A673 (cell line): ENCODE results near the gene KIAA1586. TPM values are rescaled to one million over a fixed set of nuclear protein-coding genes. Genes with fewer than 3 reads are reported as not detected.

Source experiments
- BruUV-seq: library from RNA; stranded (reverse); fragments of 400-500 nt; replicated peaks from 2 replicates; lab custom pipeline; 2021; lab: Mats Ljungman, UMichigan
- CTCF ChIA-PET: fragments of 300-600 bp; sonication (Branson Sonifier 250); formaldehyde crosslinking; loops from one replicate; lab custom pipeline; 2022; ENCODE audit warnings: antibody characterized with exemption; lab: Charles Lee
- POLR2A ChIA-PET: fragments of 300-600 bp; sonication (Branson Sonifier 250); formaldehyde crosslinking; loops from one replicate; lab custom pipeline; 2022; ENCODE audit warnings: antibody characterized with exemption; ENCODE audit not compliant: low non-redundant PET; lab: Charles Lee
- DNase-seq: peaks from one replicate; pipeline ENCODE4 v3.0.0-alpha.2; 2015; ENCODE audit warnings: low spot score
- H3K27ac ChIP-seq: fragments of 200-600 bp; sonication (generic); 2 replicates; pipeline ENCODE4 v1.5.1; 2016; ENCODE audit warnings: mixed run types, low read depth, mild to moderate bottlenecking, mixed read lengths, antibody characterized with exemption, low read length; ENCODE audit not compliant: poor library complexity, severe bottlenecking
- H3K27me3 ChIP-seq: fragments of 200-600 bp; sonication (generic); replicated peaks from 2 replicates; pipeline ENCODE4 v1.6.1; 2017; ENCODE audit warnings: mixed run types, low read depth, mild to moderate bottlenecking, mixed read lengths, antibody characterized with exemption, low read length; ENCODE audit not compliant: insufficient read depth, poor library complexity
- H3K36me3 ChIP-seq: fragments of 200-600 bp; sonication (generic); 2 replicates; pipeline ENCODE4 v1.6.1; 2016; ENCODE audit warnings: mixed run types, mild to moderate bottlenecking, mixed read lengths, antibody characterized with exemption, low read length; ENCODE audit not compliant: insufficient read depth, poor library complexity, severe bottlenecking
- H3K4me1 ChIP-seq: fragments of 200-600 bp; sonication (generic); 2 replicates; pipeline ENCODE4 v1.6.1; 2017; ENCODE audit warnings: mixed run types, mild to moderate bottlenecking, mixed read lengths, antibody characterized with exemption, low read length; ENCODE audit not compliant: insufficient read depth, poor library complexity, severe bottlenecking
- H3K4me3 ChIP-seq: fragments of 200-600 bp; sonication (generic); 2 replicates; pipeline ENCODE4 v1.5.1; 2016; ENCODE audit warnings: low read depth, mixed run types, mild to moderate bottlenecking, mixed read lengths, low read length; ENCODE audit not compliant: poor library complexity, severe bottlenecking
- H3K9me3 ChIP-seq: fragments of 200-600 bp; sonication (generic); 2 replicates; pipeline ENCODE4 v1.6.1; 2016; ENCODE audit warnings: mixed run types, low read depth, mild to moderate bottlenecking, mixed read lengths, antibody characterized with exemption, low read length; ENCODE audit not compliant: poor library complexity, severe bottlenecking
- CTCF ChIP-seq: fragments of 300-800, 200-600 bp; sonication (generic); conservative IDR thresholded peaks from 2 replicates; pipeline ENCODE4 v1.5.1; 2017; ENCODE audit warnings: low read depth, mild to moderate bottlenecking, antibody characterized with exemption, low read length, moderate library complexity, mixed read lengths
- EZH2 ChIP-seq: fragments of 200-600 bp; sonication (generic); IDR thresholded peaks from 2 replicates; pipeline ENCODE4 v1.6.1; 2017; ENCODE audit warnings: borderline replicate concordance, low read depth, mild to moderate bottlenecking, mixed read lengths, antibody characterized with exemption, low read length; ENCODE audit not compliant: poor library complexity, severe bottlenecking
- intact Hi-C: fragments of 100-400 bp; cut with micrococcal nuclease; formaldehyde crosslinking; loops from one replicate; pipeline ENCODE4 v1.10.0; 2022; ENCODE audit not compliant: unreplicated experiment
- total RNA-seq: library from RNA; stranded (reverse); gene quantifications from 2 replicates; pipeline ENCODE4 v1.2.3, GENCODE V29; 2021

KIAA1586 gene
- total RNA-seq, 1 experiment from 2014 or later = 31.4 TPM

DNA sequence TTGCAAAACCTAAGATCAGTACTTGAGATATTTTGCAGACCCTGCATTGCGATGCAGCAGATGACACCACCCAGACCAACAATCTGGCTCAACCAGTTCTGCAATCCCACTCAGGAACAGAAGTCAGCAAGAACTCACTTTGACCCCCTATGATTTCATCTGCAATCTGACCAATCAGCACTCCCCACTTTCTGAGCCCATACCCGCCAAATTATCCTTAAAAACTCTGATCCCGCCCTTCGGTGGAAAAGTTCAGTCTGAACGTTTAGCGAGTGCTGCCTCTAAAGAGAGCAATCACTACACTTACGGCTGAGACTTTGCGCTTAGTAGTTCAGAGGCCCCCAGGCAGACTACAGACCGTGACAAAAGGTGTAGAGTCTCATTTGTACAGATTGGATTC lies 17.3 kb upstream of the KIAA1586 start:
- Histone ChIP-seq H3K27me3 (no peaks in the 10 kb centered on the region), H3K27ac (no peak overlapping the region), H3K36me3 (no peaks in the 10 kb centered on the region), H3K4me3 (no peak overlapping the region), H3K9me3 (peaks cover 6% of the 10 kb centered on the region), H3K4me1 (peaks cover 5% of the 10 kb centered on the region)
- no TSS peak for BruUV-seq
- no peak for DNase-seq
- CTCF ChIA-PET = no interaction called here
- POLR2A ChIA-PET = no interaction called here
- TF ChIP-seq EZH2 (no peak), CTCF (no peak)
- intact Hi-C loops = loop anchor here (10.0 kb wide), 1 partner anchor 314 kb away; no protein-coding TSS in a partner anchor

- Histone ChIP-seq H3K27ac (no peak overlapping the region), H3K9me3 (no peaks in the 10 kb centered on the region), H3K27me3 (no peaks in the 10 kb centered on the region), H3K4me3 (no peak overlapping the region), H3K4me1 (peaks cover 5% of the 10 kb centered on the region), H3K36me3 (no peaks in the 10 kb centered on the region)
- intact Hi-C loops = no loop called here
- POLR2A ChIA-PET = no interaction called here
- CTCF ChIA-PET = no interaction called here
- BruUV-seq = no TSS peak
- TF ChIP-seq CTCF (no peak), EZH2 (no peak)
- DNase-seq = no peak
These were observed 13.3 kb upstream of the KIAA1586 start for GRCh38 chr6:57033228-57033627.

GRCh38 chr6:57035549-57035948 lies 10.9 kb upstream of the KIAA1586 start:
- Histone ChIP-seq H3K27ac (no peak overlapping the region), H3K4me1 (peaks cover 5% of the 10 kb centered on the region), H3K4me3 (no peak overlapping the region), H3K36me3 (no peaks in the 10 kb centered on the region), H3K27me3 (no peaks in the 10 kb centered on the region), H3K9me3 (no peaks in the 10 kb centered on the region)
- no peak for DNase-seq
- CTCF ChIA-PET = no interaction called here
- intact Hi-C loops = no loop called here
- no peak for TF ChIP-seq CTCF
- no peak for TF ChIP-seq EZH2
- no TSS peak for BruUV-seq
- POLR2A ChIA-PET = no interaction called here
